Mesodermal cell (in vitro differentiated cells): ENCODE data around the gene DGKB.

Experiments used
- H3K27ac ChIP-seq: 2 replicates; pipeline ENCODE4 v1.7.0; 2013; ENCODE audit warnings: mild to moderate bottlenecking, low read depth, low read length, moderate library complexity; ENCODE audit not compliant: severe bottlenecking
- H3K36me3 ChIP-seq: 2 replicates; pipeline ENCODE4 v1.7.1; 2013; ENCODE audit warnings: mild to moderate bottlenecking, low read length, moderate library complexity; ENCODE audit not compliant: control insufficient read depth, insufficient read depth
- H3K4me1 ChIP-seq: one replicate; pipeline ENCODE4 v1.7.1; 2013; ENCODE audit warnings: mild to moderate bottlenecking, low read length; ENCODE audit not compliant: insufficient read depth, control insufficient read depth, poor library complexity, severe bottlenecking
- H3K4me3 ChIP-seq: 2 replicates; pipeline ENCODE4 v1.7.0; 2013; ENCODE audit warnings: low read length, control low read depth, mild to moderate bottlenecking; ENCODE audit not compliant: insufficient read depth, poor library complexity, severe bottlenecking; ENCODE audit errors: extremely low read depth
- H3K9me3 ChIP-seq: 2 replicates; pipeline ENCODE4 v1.7.1; 2013; ENCODE audit warnings: mild to moderate bottlenecking, low read length, moderate library complexity; ENCODE audit not compliant: control insufficient read depth
- WGBS, 2 experiments: methylation state at CpG; one replicate each; pipeline ENCODE4 v1.1.5; 2013; ENCODE audit warnings: missing lambda C conversion rate in 2 of 2; ENCODE audit not compliant: insufficient coverage in 2 of 2; 5-methylcytosine and 5-hydroxymethylcytosine counted together

Gene DGKB

DNA sequence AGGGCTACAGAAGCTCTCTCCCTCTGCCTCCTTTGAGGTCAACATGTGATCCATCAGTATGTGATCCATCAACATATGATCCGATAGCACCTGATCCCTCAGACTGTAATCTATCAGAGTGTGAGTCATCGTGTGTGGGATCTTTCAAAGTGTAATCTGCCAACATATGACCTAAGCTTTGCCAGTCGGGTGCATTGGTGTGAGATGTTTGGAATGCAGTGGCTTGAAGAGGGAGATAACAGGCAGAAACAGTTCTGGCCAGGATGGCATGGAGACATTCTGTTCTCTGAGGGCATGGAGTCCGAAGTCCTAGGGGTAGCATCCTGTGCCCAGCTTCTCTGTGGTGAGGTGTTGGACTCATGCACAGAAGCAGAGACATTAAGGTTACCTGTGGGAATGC lies 695.4 kb downstream of the DGKB start:
- no peaks in the 10 kb centered on the region for H3K4me1 ChIP-seq
- no peak overlapping the region for H3K27ac ChIP-seq
- H3K4me3 ChIP-seq: no peak overlapping the region
- H3K9me3 ChIP-seq: no peaks in the 10 kb centered on the region
- WGBS, 2 experiments: 58 to 65% methylated on average over 3 to 4 of the region's 4 CpGs
- no peaks in the 10 kb centered on the region for H3K36me3 ChIP-seq

DNA sequence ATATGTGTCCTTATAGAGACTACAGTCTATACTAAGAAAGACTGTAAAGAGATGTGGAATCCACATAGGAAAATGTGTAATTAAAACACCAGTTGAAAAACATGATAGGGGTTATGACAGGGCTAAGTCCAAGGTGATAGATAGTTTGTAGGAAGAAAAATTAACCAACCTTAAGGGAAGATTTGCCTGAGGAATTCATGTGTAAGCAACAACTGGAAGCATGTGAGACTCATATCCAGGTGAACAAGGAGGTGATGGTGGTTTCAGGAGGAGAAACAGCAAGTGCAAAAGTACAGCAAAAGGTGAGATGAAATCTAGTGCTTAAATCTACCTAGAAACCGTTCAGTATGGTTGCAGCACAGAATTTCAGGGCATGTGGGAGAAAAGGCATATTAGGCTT lies 696.4 kb downstream of the DGKB start:
- H3K27ac ChIP-seq: no peak overlapping the region
- H3K36me3 ChIP-seq: no peaks in the 10 kb centered on the region
- no peak overlapping the region for H3K4me3 ChIP-seq
- no peaks in the 10 kb centered on the region for H3K9me3 ChIP-seq
- 50 to 80% methylated on average over 1 of the region's 1 CpG for WGBS, 2 experiments
- no peaks in the 10 kb centered on the region for H3K4me1 ChIP-seq

DNA sequence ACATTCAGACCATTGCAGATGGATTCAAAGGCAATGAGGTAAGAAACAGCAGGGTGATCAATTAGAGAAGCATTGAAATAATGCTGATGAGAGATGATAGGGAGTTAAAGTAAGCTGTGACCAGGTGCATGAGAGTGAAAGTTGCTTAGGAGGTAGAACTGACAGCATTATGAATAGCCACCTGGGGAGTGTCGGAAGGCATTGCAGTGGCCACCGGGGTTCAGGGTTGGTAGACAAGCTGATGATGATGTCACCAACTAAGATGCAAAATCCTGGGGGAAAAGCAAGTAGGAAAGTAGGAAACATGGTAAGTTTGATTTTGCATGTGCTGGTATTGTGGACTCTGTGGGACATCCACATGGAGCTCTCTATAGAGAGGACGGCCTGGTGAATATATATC lies 701.2 kb downstream of the DGKB start:
- no peak overlapping the region for H3K4me3 ChIP-seq
- no peaks in the 10 kb centered on the region for H3K4me1 ChIP-seq
- no peaks in the 10 kb centered on the region for H3K36me3 ChIP-seq
- H3K9me3 ChIP-seq: no peaks in the 10 kb centered on the region
- no peak overlapping the region for H3K27ac ChIP-seq
- 85 to 92% methylated on average over 2 of the region's 3 CpGs for WGBS, 2 experiments

DNA sequence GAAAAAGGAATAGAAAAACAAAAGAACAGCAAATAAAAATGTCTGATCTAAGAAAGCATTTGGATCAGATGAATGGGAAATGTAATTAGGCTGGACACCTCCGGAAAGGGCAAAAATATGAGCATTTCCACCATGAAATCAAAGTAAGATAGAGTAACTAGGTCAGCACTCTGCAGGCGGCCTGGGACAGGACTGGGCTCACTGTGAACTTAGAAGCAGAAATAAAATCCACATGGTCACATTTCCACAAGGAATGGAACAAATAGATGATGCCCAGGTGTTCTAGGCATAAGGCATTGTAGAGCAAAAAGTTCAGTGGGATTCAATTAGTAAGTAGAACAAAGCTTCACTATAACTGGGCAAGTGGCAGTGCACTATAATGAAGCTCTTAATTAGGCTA lies 703.2 kb downstream of the DGKB start:
- WGBS, 2 experiments: 94 to 100% methylated on average over 2 of the region's 2 CpGs
- no peak overlapping the region for H3K27ac ChIP-seq
- no peaks in the 10 kb centered on the region for H3K36me3 ChIP-seq
- no peak overlapping the region for H3K4me3 ChIP-seq
- H3K4me1 ChIP-seq: no peaks in the 10 kb centered on the region
- H3K9me3 ChIP-seq: no peaks in the 10 kb centered on the region

DNA sequence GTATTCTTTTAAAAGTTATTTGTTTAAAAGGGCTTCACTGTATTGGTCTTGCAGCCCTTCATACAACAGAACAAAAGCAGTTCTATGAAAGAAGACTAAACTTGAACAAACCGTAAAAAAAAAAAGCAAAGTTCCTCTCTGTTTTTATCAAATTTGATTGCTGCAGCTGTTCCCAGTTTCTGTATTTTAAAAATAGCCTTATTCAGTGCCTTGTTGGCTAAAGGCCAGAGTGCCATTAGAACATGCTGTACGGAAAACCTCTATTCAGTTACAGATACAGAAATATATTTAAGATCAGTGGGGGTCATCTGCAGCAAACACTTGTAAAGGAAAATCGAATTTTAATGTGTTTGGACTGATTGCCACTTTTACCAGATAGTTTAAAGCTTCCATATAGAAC lies 705.3 kb downstream of the DGKB start:
- 50 to 100% methylated on average over 1 of the region's 3 CpGs for WGBS, 2 experiments
- no peak overlapping the region for H3K27ac ChIP-seq
- no peaks in the 10 kb centered on the region for H3K9me3 ChIP-seq
- H3K4me3 ChIP-seq: no peak overlapping the region
- H3K4me1 ChIP-seq: no peaks in the 10 kb centered on the region
- no peaks in the 10 kb centered on the region for H3K36me3 ChIP-seq

DNA sequence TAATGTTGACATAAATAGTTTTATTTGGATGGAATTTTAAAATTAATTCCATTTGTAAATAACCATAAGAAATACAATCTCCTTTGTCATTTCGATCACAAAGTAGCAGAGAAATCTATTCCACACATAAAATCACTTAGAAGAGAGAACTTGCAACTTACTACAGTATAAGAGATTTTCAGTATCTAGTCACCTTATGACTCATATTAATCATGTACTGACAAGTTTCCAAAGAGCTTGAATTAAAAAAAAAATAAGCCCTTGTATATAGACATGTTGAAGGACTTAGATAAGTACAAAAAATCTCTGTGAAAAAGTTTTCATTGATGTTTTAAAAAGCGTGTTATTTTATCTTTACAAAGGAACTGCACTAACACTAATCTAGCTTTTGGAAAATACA lies 706.0 kb downstream of the DGKB start:
- H3K27ac ChIP-seq: no peak overlapping the region
- no peaks in the 10 kb centered on the region for H3K4me1 ChIP-seq
- H3K9me3 ChIP-seq: no peaks in the 10 kb centered on the region
- H3K4me3 ChIP-seq: no peak overlapping the region
- H3K36me3 ChIP-seq: no peaks in the 10 kb centered on the region
- 83% methylated on average over 1 of the region's 2 CpGs; no CpG with 5 or more reads in 1 of the 2 experiments for WGBS, 2 experiments

DNA sequence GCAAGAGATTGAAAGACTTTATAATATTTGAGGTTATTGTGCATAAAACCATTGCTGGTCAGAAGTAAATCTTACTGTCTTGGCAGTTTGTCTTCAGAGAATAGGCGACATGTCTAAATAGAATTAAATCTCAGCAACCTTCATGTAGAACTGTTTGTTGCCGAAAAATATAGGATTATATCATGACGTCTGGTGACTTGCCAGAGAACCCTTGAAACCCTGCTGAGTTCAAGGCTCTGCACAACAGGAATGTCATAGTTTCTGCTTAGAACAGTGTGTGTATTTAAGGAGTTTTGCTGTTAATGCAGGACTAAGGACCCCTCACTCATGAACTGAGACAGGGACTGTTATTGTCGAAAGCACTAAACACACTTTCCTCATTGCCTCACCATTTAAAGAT lies 706.7 kb downstream of the DGKB start:
- H3K36me3 ChIP-seq: no peaks in the 10 kb centered on the region
- no peak overlapping the region for H3K4me3 ChIP-seq
- 82 to 86% methylated on average over 3 to 4 of the region's 4 CpGs for WGBS, 2 experiments
- no peaks in the 10 kb centered on the region for H3K4me1 ChIP-seq
- H3K9me3 ChIP-seq: no peaks in the 10 kb centered on the region
- no peak overlapping the region for H3K27ac ChIP-seq

DNA sequence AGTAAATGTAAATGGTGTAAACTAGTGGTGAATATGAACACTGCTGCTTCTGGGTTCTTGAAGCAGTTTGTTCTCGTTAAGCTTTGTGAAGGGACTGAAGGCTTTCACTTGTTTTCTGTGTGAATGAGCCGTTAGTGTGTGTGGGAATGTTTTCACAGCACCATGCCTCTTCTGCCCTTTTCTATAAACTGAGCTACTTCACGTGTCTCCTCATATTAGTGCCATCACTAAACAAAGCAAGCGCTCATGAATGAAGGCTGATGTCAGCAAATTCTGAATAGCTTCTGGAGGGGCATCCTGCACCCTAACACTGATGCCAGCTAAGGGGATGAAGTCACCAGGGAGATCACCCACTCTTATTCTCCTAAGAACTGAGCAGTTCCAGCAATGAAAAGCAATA lies 707.5 kb downstream of the DGKB start:
- no peaks in the 10 kb centered on the region for H3K9me3 ChIP-seq
- WGBS, 2 experiments: 75 to 90% methylated on average over 2 of the region's 4 CpGs
- no peaks in the 10 kb centered on the region for H3K4me1 ChIP-seq
- no peaks in the 10 kb centered on the region for H3K36me3 ChIP-seq
- H3K27ac ChIP-seq: no peak overlapping the region
- no peak overlapping the region for H3K4me3 ChIP-seq

DNA sequence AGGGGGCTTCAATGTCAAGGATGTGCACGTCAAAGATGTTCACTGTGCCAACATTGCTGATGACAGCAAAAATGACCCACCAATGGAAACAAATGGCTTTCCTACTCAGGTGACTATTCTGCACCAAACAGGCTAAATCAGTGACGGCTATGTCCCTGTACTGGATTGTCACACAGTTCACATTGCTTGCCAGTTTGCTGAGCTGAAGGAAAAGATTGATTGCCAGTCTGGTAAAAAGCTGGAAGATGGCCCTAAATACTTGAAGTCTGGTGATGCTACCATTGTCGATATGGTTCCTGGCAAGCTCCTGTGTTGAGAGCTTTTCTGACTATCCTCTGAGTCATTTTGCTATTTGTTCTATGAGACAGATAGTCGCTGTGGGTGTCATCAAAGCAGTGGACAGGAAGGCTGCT lies 710.9 kb downstream of the DGKB start:
- no peaks in the 10 kb centered on the region for H3K9me3 ChIP-seq
- WGBS, 2 experiments: 91 to 98% methylated on average over 3 to 4 of the region's 4 CpGs
- H3K4me3 ChIP-seq: no peak overlapping the region
- no peaks in the 10 kb centered on the region for H3K4me1 ChIP-seq
- H3K27ac ChIP-seq: no peak overlapping the region
- H3K36me3 ChIP-seq: no peaks in the 10 kb centered on the region

DNA sequence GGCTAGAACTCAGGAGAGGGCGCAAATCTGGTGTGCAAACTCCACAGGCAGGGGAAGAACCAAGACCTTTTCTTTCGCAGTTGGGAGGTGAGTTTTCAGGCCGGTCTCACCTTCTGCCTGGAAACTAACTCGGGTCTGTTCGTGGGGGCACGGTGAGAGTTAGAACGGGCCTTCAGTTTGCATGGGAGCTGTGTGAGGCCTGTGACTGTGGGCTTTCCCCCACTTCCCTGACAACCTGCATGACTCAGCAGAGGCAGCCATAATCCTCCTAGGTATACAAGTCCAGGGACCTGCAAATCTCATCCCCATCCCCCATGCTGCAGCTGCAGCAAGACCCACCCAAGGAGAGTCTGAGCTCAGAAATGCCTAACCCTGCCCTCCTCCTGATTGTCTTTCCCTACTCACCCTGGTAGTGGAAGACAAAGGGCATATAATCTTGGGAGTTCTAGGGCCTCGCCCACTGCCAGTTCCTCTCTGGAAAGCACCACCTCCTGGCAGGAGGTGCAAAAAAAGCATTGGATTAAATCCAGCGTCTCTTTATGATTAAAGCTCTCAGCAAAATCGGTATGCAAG lies 718.2 kb downstream of the DGKB start:
- Histone ChIP-seq H3K27ac (no peak overlapping the region), H3K36me3 (no peaks in the 10 kb centered on the region), H3K9me3 (no peaks in the 10 kb centered on the region), H3K4me3 (no peak overlapping the region), H3K4me1 (no peaks in the 10 kb centered on the region)
- WGBS, 2 experiments: 88 to 95% methylated on average over 4 to 8 of the region's 10 CpGs

DNA sequence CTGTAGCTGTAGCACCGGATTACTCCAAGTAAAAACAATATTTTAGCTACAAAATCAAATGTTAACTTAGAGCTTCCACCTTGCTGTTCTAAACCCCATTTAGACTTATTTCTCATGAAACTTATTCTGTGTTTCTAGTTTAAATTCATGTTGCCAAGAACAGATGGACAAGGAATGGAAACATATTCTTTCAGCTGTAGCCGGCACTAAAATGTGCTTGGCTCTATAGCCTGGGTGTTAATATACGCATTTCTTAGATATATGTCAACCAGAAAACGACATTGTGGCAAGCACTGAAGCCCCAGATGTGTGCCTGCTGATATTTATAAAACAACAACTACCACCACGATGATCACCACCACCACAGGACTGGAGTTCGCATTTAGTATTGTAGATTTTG lies 722.8 kb downstream of the DGKB start:
- 100% methylated on average over 1 to 2 of the region's 6 CpGs for WGBS, 2 experiments
- H3K9me3 ChIP-seq: no peaks in the 10 kb centered on the region
- H3K27ac ChIP-seq: no peak overlapping the region
- H3K4me1 ChIP-seq: no peaks in the 10 kb centered on the region
- H3K4me3 ChIP-seq: no peak overlapping the region
- H3K36me3 ChIP-seq: no peaks in the 10 kb centered on the region
